GM06990 (cell line): ENCODE measurements around the gene FARSA.
"Not testable (repeated sequence)": the region's sequence is repeated elsewhere in the genome, so short reads cannot be mapped to it uniquely, and the experiment has no call there.

Experiments used
- DNase-seq: peaks from one replicate; pipeline ENCODE4 v3.0.0-alpha.2; 2011; ENCODE audit not compliant: insufficient read length; ENCODE audit errors: extremely low read depth
- H3K27me3 ChIP-seq: replicated peaks from 2 replicates; pipeline ENCODE4 v1.6.0; 2011; ENCODE audit warnings: low read length; ENCODE audit not compliant: control insufficient read depth, insufficient read depth
- H3K36me3 ChIP-seq: 2 replicates; pipeline ENCODE4 v1.5.1; 2011; ENCODE audit warnings: low read length; ENCODE audit not compliant: control insufficient read depth, insufficient read depth
- H3K4me3 ChIP-seq: replicated peaks from 2 replicates; pipeline ENCODE4 v1.5.1; 2011; ENCODE audit warnings: low read depth, mild to moderate bottlenecking, control low read depth, low read length
- TF ChIP-seq, protein P1 (sequence below): IDR thresholded peaks from 2 replicates; pipeline ENCODE4 v1.5.1; 2011; ENCODE audit warnings: low read length, control low read depth, mild to moderate bottlenecking, inconsistent platforms; ENCODE audit not compliant: insufficient read depth, poor library complexity, severe bottlenecking

FARSA gene

DNA sequence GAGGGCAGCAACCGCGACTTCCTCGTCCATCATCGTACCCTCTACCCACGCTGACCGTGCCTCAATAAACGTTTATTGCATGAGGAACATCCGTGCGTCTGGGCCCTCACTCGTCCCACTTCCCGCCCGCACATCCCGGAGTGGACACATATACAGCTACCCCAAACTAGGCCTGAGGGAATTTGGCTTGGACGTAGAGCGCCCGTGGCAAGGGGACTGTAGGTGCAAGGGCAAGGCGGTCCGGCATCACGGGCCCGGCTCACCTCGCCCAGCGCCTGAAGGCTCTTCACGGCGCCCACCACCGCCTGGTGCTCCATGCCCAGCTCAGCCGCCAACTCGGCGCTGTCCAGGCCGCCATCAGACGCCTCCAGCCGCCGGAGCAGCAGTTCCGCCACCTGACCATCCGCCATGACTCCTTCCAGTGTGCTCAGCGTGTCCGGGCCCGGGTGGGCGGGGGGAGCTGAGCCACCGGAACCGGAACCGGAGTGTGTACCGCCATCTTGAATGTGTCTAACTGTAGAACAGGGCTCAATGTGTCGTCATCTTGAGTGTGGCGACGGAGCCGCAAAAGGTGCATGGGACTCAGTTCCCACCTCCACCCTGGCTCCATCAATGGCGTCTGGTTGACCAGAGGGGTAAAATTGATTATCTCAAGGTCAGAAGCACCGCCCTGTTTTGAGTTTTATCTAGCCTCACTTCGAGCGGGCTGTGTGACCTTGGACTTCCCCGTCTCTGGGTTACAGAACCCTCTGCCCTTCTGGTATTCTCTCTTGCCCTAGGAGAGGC is at the start of gene FARSA:
FARSA (minus strand) TSS at position 425 of the 786 bp plus-strand sequence; CDS start at position 410, 15 bp downstream.
- TF ChIP-seq, protein P1, sequence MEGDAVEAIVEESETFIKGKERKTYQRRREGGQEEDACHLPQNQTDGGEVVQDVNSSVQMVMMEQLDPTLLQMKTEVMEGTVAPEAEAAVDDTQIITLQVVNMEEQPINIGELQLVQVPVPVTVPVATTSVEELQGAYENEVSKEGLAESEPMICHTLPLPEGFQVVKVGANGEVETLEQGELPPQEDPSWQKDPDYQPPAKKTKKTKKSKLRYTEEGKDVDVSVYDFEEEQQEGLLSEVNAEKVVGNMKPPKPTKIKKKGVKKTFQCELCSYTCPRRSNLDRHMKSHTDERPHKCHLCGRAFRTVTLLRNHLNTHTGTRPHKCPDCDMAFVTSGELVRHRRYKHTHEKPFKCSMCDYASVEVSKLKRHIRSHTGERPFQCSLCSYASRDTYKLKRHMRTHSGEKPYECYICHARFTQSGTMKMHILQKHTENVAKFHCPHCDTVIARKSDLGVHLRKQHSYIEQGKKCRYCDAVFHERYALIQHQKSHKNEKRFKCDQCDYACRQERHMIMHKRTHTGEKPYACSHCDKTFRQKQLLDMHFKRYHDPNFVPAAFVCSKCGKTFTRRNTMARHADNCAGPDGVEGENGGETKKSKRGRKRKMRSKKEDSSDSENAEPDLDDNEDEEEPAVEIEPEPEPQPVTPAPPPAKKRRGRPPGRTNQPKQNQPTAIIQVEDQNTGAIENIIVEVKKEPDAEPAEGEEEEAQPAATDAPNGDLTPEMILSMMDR = no peak
- Histone ChIP-seq H3K27me3 (no peaks in the 10 kb centered on the region), H3K36me3 (peaks cover 17% of the 10 kb centered on the region), H3K4me3 (peak within 1 kb of the TSS; percentile 85)
- peak; percentile 91 for DNase-seq

DNA sequence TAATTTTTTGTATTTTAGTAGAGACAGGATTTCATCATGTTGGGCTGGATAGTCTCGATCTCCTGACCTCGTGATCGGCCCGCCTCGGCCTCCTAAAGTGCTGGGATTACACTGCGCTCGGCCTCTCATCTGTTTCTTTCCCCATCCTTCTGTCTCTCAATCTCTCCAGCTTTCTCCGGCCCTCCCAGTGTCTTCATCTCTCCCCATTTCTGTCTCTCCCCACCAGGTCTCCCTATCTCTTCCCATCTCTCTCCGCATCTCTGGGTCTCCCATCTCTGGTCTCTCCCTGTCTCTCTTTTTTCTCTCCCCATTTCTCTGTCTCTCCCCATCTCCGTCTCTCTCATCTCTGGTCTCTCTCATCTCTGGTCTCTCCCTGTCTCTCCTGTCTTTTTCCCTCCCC is 49.6 kb upstream of the FARSA start:
- Histone ChIP-seq H3K36me3 (no peaks in the 10 kb centered on the region), H3K4me3 (no peak overlapping the region), H3K27me3 (no peaks in the 10 kb centered on the region; the same call in 1 of the 2 replicates)
- DNase-seq = no peak
- TF ChIP-seq, protein P1 = no peak

DNA sequence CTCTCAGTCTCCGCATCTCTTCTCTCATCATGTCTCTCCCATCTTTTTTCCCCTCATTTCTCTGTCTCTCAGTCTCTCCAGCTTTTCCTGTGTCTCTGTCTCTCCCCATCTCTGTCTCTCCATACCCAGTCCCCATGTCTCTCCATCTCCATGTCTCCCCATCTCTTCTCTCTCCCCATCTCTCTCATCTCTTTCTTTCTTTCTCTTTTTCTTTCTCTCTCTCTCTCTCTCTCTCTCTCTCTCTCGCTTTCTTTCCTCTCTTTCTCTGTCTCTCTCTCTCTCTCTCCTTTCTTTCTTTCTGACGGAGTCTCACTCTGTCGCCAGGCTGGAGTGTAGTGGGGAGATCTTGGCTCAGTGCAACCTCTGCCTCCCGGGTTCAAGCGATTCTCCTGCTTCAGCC is 49.1 kb upstream of the FARSA start:
- H3K36me3 ChIP-seq = no peaks in the 10 kb centered on the region
- H3K4me3 ChIP-seq = no peak overlapping the region
- DNase-seq = no peak
- TF ChIP-seq, protein P1 = no peak
- no peaks in the 10 kb centered on the region; the same call in 1 of the 2 replicates for H3K27me3 ChIP-seq

DNA sequence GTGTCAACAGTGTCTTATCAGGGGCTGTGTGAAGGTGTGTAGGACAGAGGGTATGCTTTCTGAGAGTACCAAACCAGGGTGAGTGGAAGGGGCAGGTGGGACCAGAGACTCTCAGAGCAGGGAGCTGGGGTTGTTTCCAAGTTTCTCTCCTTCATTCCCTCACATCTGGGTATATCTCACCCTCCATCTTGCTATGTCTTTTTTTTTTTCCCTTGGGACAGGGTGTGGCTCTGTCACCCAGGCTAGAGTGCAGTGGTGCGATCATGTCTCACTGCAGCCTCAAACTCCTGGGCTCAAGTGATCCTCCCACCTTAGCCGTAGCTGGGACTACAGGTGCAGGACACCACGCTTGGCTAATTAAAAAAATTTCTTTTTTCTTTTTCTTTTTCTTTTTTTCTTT is 46.5 kb upstream of the FARSA start:
- TF ChIP-seq, protein P1 = no peak
- Histone ChIP-seq H3K4me3 (no peak overlapping the region), H3K27me3 (no peaks in the 10 kb centered on the region; the same call in 1 of the 2 replicates), H3K36me3 (no peaks in the 10 kb centered on the region)
- DNase-seq = no peak

DNA sequence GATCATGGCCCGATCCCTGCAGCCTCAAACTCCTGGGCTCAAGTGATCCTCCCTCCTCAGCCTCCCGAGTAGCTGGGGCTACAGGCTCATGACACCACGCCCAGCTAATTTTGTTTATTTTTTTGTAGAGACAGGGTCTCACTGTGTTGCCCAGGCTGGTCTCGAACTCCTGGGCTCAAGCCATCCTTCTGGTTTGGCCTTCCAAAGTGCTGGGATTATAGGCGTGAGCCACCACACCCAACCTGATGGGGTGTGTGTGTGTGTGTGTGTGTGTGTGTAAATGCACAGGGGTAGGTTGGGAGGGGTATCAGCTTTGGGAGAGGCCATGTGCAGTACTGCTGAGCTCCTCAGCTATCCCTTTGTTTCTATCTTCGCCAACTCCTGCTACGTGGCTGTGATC is 42.6 kb upstream of the FARSA start:
- not testable (repeated sequence) for H3K27me3 ChIP-seq, DNase-seq

DNA sequence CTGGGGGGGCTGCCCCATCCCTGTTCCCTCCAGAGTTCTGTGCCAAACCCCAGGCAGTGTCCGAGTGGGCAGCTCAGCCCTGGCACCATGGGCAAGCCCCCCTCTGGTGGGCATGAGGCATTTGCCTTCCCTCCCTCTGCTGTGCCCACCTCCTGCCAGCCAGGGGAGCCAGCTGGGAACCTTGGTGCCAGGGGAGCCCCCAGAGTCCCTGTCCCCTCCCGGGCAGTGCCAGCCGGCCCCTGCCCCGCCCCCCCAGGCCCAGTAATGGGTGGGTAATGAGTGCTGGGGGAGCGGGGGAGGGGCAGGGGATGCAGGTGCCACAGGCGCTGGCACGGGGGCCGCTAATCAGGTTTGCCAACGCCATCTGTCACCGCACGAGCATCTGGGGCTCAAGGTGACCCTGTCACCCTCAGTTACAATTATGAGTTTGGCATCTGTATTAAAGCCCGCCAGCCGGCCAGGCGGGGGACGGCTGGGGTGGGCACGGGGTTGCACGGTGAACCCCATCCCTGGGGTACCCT is 41.8 kb upstream of the FARSA start:
- TF ChIP-seq, protein P1 = no peak
- no peak for DNase-seq
- Histone ChIP-seq H3K4me3 (no peak overlapping the region), H3K36me3 (no peaks in the 10 kb centered on the region), H3K27me3 (no peaks in the 10 kb centered on the region; the same call in 1 of the 2 replicates)

More for the DNA sequence above, 42.6 kb upstream of the FARSA start:
- H3K36me3 ChIP-seq, H3K4me3 ChIP-seq: not testable (repeated sequence)
